Activated T-helper 1 cell treated with anti-CD3 and anti-CD28 coated beads, Interleukin-2, amount 50 U/mL, for 16 hours (primary cell): Measurements from ENCODE around the gene ANKH.

Experiments
- DNase-seq, 2 donors: peaks; one replicate each; pipeline ENCODE4 v3.0.0-alpha.2; 2020; ENCODE audit warnings: low read depth in 1 of 2, low spot score in 1 of 2

ANKH gene

GRCh38 chr5:14718778-14719177 is 152.8 kb downstream of the ANKH start:
- DNase-seq: no peak

GRCh38 chr5:14716755-14717752 is 154.5 kb downstream of the ANKH start:
- DNase-seq: no peak

GRCh38 chr5:14715481-14715880 is 156.1 kb downstream of the ANKH start:
- DNase-seq: no peak

GRCh38 chr5:14714706-14715105 is 156.9 kb downstream of the ANKH start:
- no peak for DNase-seq

GRCh38 chr5:14713476-14714390 is 157.8 kb downstream of the ANKH start:
- no peak for DNase-seq

GRCh38 chr5:14712666-14713065 is 158.9 kb downstream of the ANKH start:
- no peak for DNase-seq

GRCh38 chr5:14712131-14712530 is 159.4 kb downstream of the ANKH start:
- DNase-seq: no peak

- DNase-seq: no peak
Observed at GRCh38 chr5:14710313-14710994, 161.1 kb downstream of the ANKH start.

- DNase-seq: no peak
Observed at GRCh38 chr5:14708551-14708950, 163.0 kb downstream of the ANKH start.

- no peak for DNase-seq
Observed at GRCh38 chr5:14707811-14708390, 163.7 kb downstream of the ANKH start.

- peak in 1 of 2 donors; percentile 10 for DNase-seq
Observed at GRCh38 chr5:14706615-14707021, 165.0 kb downstream of the ANKH start.

GRCh38 chr5:14705556-14705955 is 166.0 kb downstream of the ANKH start:
- DNase-seq: no peak

GRCh38 chr5:14702238-14702839 is 169.2 kb downstream of the ANKH start:
- DNase-seq: no peak

GRCh38 chr5:14701556-14701955 is 170.0 kb downstream of the ANKH start:
- DNase-seq: no peak

GRCh38 chr5:14700478-14701436 is 170.8 kb downstream of the ANKH start:
- DNase-seq: no peak

- DNase-seq: no peak
Observed at GRCh38 chr5:14699807-14700400, 171.7 kb downstream of the ANKH start.

GRCh38 chr5:14699159-14699558 is 172.4 kb downstream of the ANKH start:
- no peak for DNase-seq

- DNase-seq: no peak
Observed at GRCh38 chr5:14698495-14698894, 173.1 kb downstream of the ANKH start.

GRCh38 chr5:14696851-14697250 is 174.7 kb downstream of the ANKH start:
- no peak for DNase-seq
